Neural progenitor cell (in vitro differentiated cells): ENCODE measurements around the gene PDZD11. TPM values are rescaled to one million over a fixed set of nuclear protein-coding genes. Genes with fewer than 3 reads are reported as not detected.

Experiments
- DNase-seq: peaks from one replicate; pipeline ENCODE4 v3.0.0-alpha.2; 2016; ENCODE audit warnings: low spot score
- H2AFZ ChIP-seq: fragments of 200-600 bp; sonication (generic); replicated peaks from 2 replicates; pipeline ENCODE4 v1.6.1; 2016; ENCODE audit warnings: antibody characterized with exemption
- H3F3A ChIP-seq: fragments of 200-600 bp; sonication (generic); 2 replicates; pipeline ENCODE4 v1.6.1; 2016; ENCODE audit warnings: antibody characterized with exemption, low read depth
- H3K27ac ChIP-seq: fragments of 200-600 bp; sonication (generic); 2 replicates; pipeline ENCODE4 v1.5.1; 2016; ENCODE audit warnings: mild to moderate bottlenecking
- H3K27me3 ChIP-seq: fragments of 200-600 bp; sonication (generic); 2 replicates; pipeline ENCODE4 v1.6.1; 2016; ENCODE audit warnings: mild to moderate bottlenecking, moderate library complexity
- H3K36me3 ChIP-seq: fragments of 200-600 bp; sonication (generic); 2 replicates; pipeline ENCODE4 v1.5.1; 2016
- H3K4me1 ChIP-seq: fragments of 200-600 bp; sonication (generic); 2 replicates; pipeline ENCODE4 v1.6.1; 2016; ENCODE audit warnings: mixed run types
- H3K4me2 ChIP-seq: fragments of 200-600 bp; sonication (generic); 2 replicates; pipeline ENCODE4 v1.6.1; 2016
- H3K4me3 ChIP-seq: fragments of 200-600 bp; sonication (generic); 2 replicates; pipeline ENCODE4 v1.5.1; 2016
- H3K79me2 ChIP-seq: fragments of 200-600 bp; sonication (generic); 2 replicates; pipeline ENCODE4 v1.6.1; 2016; ENCODE audit warnings: low read depth
- H3K9ac ChIP-seq: fragments of 200-600 bp; sonication (generic); 2 replicates; pipeline ENCODE4 v1.6.1; 2016
- H3K9me3 ChIP-seq: fragments of 200-600 bp; sonication (generic); 2 replicates; pipeline ENCODE4 v1.5.1; 2016; ENCODE audit warnings: low read depth
- H4K20me1 ChIP-seq: fragments of 200-600 bp; sonication (generic); 2 replicates; pipeline ENCODE4 v1.6.1; 2016; ENCODE audit warnings: low read depth
- H3K27ac Mint-ChIP-seq: 3 replicates; pipeline ENCODE4 v1.8.0; 2021; ENCODE audit warnings: mixed read lengths
- H3K27me3 Mint-ChIP-seq: 2 replicates; pipeline ENCODE4 v1.8.0; 2022; ENCODE audit warnings: low read depth, mild to moderate bottlenecking, inconsistent platforms, moderate library complexity, mixed read lengths; ENCODE audit not compliant: insufficient read depth
- H3K36me3 Mint-ChIP-seq: 3 replicates; pipeline ENCODE4 v1.8.0; 2021; ENCODE audit warnings: mixed read lengths
- H3K4me1 Mint-ChIP-seq: 3 replicates; pipeline ENCODE4 v1.8.0; 2021; ENCODE audit warnings: mixed read lengths
- H3K4me3 Mint-ChIP-seq: 3 replicates; pipeline ENCODE4 v1.8.0; 2021; ENCODE audit warnings: mild to moderate bottlenecking, moderate library complexity, mixed read lengths
- H3K9me3 Mint-ChIP-seq: 3 replicates; pipeline ENCODE4 v1.8.0; 2020; ENCODE audit warnings: mixed read lengths
- EZH2 ChIP-seq: fragments of 200-600 bp; sonication (generic); IDR thresholded peaks from 2 replicates; pipeline ENCODE4 v1.6.1; 2017; ENCODE audit warnings: antibody characterized with exemption, mild to moderate bottlenecking, moderate library complexity
- EZH2phosphoT487 ChIP-seq: fragments of 200-600 bp; sonication (generic); IDR thresholded peaks from 2 replicates; pipeline ENCODE4 v1.6.1; 2017; ENCODE audit warnings: antibody characterized with exemption
- total RNA-seq: library from RNA; depleted of rRNA; stranded (reverse); fragments of >200 nt; gene quantifications from 2 replicates; pipeline ENCODE4 v1.2.3, GENCODE V29; 2015; ENCODE audit warnings: low replicate concordance
- TF ChIP-seq, protein P1 (sequence below): fragments of 200-600 bp; sonication (generic); IDR thresholded peaks from 2 replicates; pipeline ENCODE4 v1.5.1; 2017; ENCODE audit warnings: antibody characterized with exemption, mild to moderate bottlenecking

PDZD11 gene
- total RNA-seq, 1 donor from 2014 or later, result 27.7 TPM

DNA sequence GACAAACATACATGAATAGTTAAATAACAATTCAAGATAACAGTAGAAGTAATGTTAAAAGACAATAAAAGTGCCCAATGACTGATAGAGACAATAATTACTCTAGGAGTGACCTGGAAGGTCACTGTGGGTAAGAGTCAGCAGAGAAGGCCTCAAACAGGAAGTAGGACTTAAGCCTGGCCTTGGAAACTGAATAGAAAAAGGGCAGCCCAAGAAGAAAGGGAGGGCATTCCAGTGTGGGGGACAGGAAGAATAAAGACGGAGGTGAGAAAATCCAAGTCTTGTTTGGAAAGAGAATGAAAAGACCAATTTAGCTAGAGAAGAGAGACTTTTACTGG, 35.7 kb downstream of the PDZD11 start:
- Histone ChIP-seq H3K79me2 (no peaks in the 10 kb centered on the region), H3K4me1 (no peaks in the 10 kb centered on the region), H3K9me3 (peaks cover 14% of the 10 kb centered on the region), H3K4me2 (no peak overlapping the region), H3K27me3 (no peaks in the 10 kb centered on the region), H3F3A (no peaks in the 10 kb centered on the region), H4K20me1 (no peaks in the 10 kb centered on the region), H3K9ac (no peak overlapping the region), H2AFZ (no peak overlapping the region), H3K36me3 (no peaks in the 10 kb centered on the region), H3K27ac (no peak overlapping the region), H3K4me3 (no peak overlapping the region)
- Mint-ChIP-seq H3K9me3 (no peaks in the 10 kb centered on the region), H3K4me3 (no peak overlapping the region), H3K27ac (no peak overlapping the region), H3K36me3 (no peaks in the 10 kb centered on the region), H3K27me3 (peaks cover 5% of the 10 kb centered on the region), H3K4me1 (no peaks in the 10 kb centered on the region)
- no peak for DNase-seq
- TF ChIP-seq EZH2, result no peak
- no peak for TF ChIP-seq EZH2phosphoT487
- TF ChIP-seq, protein P1, sequence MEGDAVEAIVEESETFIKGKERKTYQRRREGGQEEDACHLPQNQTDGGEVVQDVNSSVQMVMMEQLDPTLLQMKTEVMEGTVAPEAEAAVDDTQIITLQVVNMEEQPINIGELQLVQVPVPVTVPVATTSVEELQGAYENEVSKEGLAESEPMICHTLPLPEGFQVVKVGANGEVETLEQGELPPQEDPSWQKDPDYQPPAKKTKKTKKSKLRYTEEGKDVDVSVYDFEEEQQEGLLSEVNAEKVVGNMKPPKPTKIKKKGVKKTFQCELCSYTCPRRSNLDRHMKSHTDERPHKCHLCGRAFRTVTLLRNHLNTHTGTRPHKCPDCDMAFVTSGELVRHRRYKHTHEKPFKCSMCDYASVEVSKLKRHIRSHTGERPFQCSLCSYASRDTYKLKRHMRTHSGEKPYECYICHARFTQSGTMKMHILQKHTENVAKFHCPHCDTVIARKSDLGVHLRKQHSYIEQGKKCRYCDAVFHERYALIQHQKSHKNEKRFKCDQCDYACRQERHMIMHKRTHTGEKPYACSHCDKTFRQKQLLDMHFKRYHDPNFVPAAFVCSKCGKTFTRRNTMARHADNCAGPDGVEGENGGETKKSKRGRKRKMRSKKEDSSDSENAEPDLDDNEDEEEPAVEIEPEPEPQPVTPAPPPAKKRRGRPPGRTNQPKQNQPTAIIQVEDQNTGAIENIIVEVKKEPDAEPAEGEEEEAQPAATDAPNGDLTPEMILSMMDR, result no peak

DNA sequence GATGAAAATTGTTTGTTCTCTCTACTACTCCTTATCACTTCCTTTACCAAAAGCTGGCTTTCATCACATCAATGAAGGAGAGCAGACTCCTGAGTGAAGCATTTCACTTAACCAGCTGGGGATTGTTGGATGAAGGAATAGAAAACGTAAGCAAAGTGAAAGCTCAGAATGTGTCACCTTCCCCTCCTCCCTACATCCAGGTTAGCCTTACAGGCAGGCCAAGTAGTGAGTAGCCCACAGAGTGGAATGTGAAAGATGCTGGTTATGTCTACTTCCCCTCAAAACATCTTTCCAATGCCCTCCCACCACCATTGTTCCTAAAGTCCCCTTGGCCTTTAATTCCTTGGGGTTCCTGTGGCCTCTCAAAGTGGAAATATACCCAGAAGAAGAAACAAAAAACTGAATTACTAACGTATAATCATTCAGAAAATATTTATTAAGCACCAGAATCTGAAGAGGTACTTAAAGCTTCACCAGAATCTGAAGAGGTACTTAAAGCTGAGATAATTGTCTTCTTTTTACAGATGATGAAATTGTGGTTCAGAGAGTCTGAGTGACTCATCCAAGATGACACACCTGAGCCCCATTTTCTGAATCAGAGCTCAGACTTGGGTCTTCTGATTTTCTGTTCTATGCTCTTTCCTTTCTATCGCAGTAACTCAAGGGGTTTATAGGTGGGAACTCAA, 36.2 kb downstream of the PDZD11 start:
- TF ChIP-seq EZH2 (no peak), EZH2phosphoT487 (no peak)
- TF ChIP-seq, protein P1, result no peak
- Mint-ChIP-seq H3K27ac (no peak overlapping the region), H3K36me3 (no peaks in the 10 kb centered on the region)

GRCh38 chrX:70252491-70252890, 37.2 kb downstream of the PDZD11 start:
- H3F3A ChIP-seq, result no peaks in the 10 kb centered on the region
- no peaks in the 10 kb centered on the region for H3K79me2 ChIP-seq
- no peak overlapping the region for H3K27ac ChIP-seq
- H3K9me3 Mint-ChIP-seq, result no peaks in the 10 kb centered on the region
- peaks cover 14% of the 10 kb centered on the region for H3K9me3 ChIP-seq
- H3K36me3 Mint-ChIP-seq, result no peaks in the 10 kb centered on the region
- no peak overlapping the region for H3K4me3 Mint-ChIP-seq
- no peaks in the 10 kb centered on the region for H3K36me3 ChIP-seq
- no peaks in the 10 kb centered on the region for H4K20me1 ChIP-seq
- no peaks in the 10 kb centered on the region for H3K4me1 ChIP-seq
- DNase-seq, result no peak
- H3K4me3 ChIP-seq, result no peak overlapping the region
- H2AFZ ChIP-seq, result no peak overlapping the region
- no peaks in the 10 kb centered on the region for H3K27me3 Mint-ChIP-seq
- no peak overlapping the region for H3K9ac ChIP-seq
- no peak overlapping the region for H3K27ac Mint-ChIP-seq
- no peak overlapping the region for H3K4me2 ChIP-seq
- no peaks in the 10 kb centered on the region for H3K4me1 Mint-ChIP-seq
- no peak for TF ChIP-seq EZH2phosphoT487
- TF ChIP-seq, protein P1, result no peak
- no peak for TF ChIP-seq EZH2
- no peaks in the 10 kb centered on the region for H3K27me3 ChIP-seq

More for the DNA sequence above, 36.2 kb downstream of the PDZD11 start:
- Histone ChIP-seq H3K9me3 (peaks cover 14% of the 10 kb centered on the region), H3K79me2 (no peaks in the 10 kb centered on the region), H4K20me1 (no peaks in the 10 kb centered on the region), H3K36me3 (no peaks in the 10 kb centered on the region), H3F3A (no peaks in the 10 kb centered on the region), H3K9ac (no peak overlapping the region), H3K27me3 (no peaks in the 10 kb centered on the region), H3K27ac (no peak overlapping the region), H2AFZ (no peak overlapping the region), H3K4me1 (no peaks in the 10 kb centered on the region), H3K4me3 (no peak overlapping the region), H3K4me2 (no peak overlapping the region)
- DNase-seq, result no peak
- Mint-ChIP-seq H3K9me3 (no peaks in the 10 kb centered on the region), H3K4me3 (no peak overlapping the region), H3K27me3 (peaks cover 3% of the 10 kb centered on the region), H3K4me1 (no peaks in the 10 kb centered on the region)
